D721Med (cell line): Measurements from ENCODE around the gene SLC49A3.
"Not testable (repeated sequence)": the region's sequence is repeated elsewhere in the genome, so short reads cannot be mapped to it uniquely, and the experiment has no call there.

Experiments
- DNase-seq: peaks from one replicate; pipeline ENCODE4 v3.0.0; 2011; ENCODE audit warnings: low spot score; ENCODE audit not compliant: insufficient read length
- FAIRE-seq: peaks from 2 replicates; lab custom pipeline; 2011; peaks lifted over from hg19 to GRCh38; lab: Jason Lieb, UNC
- TF ChIP-seq, protein P1 (sequence below): IDR thresholded peaks from 2 replicates; pipeline ENCODE4 v1.5.1; 2012; ENCODE audit warnings: mild to moderate bottlenecking, control low read depth; ENCODE audit not compliant: insufficient read depth; ENCODE audit errors: missing control alignments

Gene SLC49A3

DNA sequence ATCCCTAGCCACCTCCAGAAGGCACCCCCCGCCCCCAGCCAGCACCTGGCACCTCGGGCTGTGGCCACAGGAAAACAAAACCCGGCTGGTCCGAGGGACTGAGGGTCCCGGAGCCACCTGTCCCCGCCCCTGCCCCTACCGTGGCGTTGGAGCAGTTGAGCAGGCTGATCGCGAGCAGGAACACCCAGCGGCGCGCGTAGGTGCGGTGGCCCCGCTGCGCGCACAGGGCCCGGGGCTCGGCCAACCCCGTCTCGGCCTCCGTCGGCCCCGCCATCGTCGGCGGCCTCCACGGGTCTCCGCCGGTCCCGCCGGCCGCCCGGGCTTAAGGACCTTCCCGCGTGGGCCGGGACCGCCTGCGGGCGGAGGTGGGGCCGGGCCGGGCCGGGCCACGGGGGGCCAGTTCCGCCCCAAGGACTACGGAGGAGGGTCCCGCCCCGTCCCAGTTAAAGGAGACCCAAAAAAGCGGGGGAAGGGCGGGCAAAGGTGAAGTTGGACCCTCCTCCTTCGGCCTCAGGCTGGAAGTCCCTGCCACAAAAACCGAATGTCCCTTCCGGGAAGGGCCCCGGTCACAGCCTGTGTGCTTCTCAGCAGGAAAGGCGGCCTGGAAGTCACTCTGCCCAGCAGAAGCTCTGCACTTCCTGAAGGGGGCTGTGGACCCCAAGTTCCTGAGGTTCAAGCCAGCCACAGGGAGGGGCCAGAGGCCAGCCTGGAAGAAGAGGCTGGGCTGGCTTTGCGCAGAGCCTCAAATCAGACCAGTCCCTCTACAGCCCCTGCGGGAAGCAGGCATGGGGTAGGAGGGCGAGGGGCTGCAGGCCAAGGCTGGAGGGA, at the start of gene SLC49A3:
Gene SLC49A3 (minus strand): TSS at position 298 of the 828 bp plus-strand sequence. CDS start 24 bp downstream, at position 274.
- DNase-seq (no peak), FAIRE-seq (no peak)
- TF ChIP-seq, protein P1, sequence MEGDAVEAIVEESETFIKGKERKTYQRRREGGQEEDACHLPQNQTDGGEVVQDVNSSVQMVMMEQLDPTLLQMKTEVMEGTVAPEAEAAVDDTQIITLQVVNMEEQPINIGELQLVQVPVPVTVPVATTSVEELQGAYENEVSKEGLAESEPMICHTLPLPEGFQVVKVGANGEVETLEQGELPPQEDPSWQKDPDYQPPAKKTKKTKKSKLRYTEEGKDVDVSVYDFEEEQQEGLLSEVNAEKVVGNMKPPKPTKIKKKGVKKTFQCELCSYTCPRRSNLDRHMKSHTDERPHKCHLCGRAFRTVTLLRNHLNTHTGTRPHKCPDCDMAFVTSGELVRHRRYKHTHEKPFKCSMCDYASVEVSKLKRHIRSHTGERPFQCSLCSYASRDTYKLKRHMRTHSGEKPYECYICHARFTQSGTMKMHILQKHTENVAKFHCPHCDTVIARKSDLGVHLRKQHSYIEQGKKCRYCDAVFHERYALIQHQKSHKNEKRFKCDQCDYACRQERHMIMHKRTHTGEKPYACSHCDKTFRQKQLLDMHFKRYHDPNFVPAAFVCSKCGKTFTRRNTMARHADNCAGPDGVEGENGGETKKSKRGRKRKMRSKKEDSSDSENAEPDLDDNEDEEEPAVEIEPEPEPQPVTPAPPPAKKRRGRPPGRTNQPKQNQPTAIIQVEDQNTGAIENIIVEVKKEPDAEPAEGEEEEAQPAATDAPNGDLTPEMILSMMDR, result no peak

DNA sequence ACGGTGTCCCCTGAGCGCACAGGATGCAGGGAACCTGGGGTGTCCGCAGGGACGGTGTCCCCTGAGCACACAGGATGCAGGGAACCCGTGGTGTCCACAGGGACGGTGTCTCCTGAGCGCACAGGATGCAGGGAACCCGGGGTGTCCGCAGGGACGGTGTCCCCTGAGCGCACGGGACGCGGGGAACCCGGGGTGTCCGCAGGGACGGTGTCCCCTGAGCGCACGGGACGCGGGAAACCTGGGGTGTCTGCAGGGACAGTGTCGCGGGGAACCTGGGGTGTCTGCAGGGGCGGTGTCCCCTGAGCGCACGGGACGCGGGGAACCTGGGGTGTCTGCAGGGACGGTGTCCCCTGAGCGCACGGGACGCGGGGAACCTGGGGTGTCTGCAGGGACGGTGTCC, 47.6 kb upstream of the SLC49A3 start:
- not testable (repeated sequence) for FAIRE-seq, DNase-seq

DNA sequence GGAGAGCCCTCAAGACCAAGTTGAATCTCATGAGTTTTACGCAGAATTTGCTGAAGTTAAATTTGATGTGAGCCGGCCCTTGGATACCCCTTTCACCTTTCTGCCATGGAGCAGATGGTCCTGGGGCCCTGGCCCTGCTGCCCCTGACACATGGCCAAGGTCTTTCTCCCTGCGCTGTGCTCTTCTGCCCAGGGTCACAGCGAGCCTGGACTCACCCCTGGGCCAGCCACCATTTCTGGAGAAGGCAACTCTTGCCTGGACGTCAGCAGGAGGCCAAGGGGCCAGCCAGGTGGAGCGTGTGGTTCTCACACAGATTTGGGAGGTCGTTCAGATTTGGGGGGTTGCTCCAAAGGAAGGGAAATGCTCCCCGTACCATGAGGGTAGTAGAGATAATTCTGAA, 46.6 kb upstream of the SLC49A3 start:
- DNase-seq (no peak), FAIRE-seq (no peak)
- TF ChIP-seq, protein P1, result no peak

DNA sequence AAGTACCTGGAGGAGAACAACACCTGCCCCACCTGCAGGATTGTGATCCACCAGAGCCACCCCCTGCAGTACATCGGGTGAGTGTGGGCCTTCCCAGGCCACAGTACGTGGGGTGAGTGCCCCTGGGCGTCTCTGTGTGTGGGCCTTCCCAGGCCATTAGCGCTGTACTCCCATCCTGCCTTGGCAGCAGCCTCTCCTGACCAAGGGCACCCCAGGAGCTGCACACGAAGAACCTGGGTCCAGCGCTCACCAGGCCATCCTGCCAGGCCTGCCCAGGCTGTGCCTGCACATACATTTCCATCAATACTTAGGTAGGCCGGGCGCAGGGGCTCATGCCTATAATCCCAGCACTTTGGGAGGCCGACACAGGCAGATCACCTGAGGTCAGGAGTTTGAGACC, 46.0 kb upstream of the SLC49A3 start:
- no peak for FAIRE-seq
- TF ChIP-seq, protein P1, result no peak
- no peak for DNase-seq

DNA sequence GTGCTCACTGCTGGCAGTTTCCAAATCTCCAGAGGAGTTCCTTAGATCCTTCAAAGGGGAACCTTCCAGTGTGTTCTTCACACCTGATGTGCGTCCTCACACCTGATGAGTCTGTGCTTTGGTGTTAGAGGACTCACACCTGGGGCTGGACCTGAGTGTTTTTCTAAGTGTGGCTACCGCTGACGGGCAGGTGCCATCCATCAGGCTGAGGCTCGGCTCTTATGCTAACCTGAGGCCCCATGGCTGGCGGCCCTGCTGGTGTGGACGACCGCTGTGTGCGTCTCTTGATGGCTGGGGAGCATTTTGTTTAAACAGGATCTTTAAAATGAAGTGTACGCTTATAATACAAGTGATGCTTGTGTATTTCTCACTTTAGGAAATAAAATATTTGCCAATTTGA, 45.1 kb upstream of the SLC49A3 start:
- no peak for FAIRE-seq
- no peak for DNase-seq
- TF ChIP-seq, protein P1, result no peak

DNA sequence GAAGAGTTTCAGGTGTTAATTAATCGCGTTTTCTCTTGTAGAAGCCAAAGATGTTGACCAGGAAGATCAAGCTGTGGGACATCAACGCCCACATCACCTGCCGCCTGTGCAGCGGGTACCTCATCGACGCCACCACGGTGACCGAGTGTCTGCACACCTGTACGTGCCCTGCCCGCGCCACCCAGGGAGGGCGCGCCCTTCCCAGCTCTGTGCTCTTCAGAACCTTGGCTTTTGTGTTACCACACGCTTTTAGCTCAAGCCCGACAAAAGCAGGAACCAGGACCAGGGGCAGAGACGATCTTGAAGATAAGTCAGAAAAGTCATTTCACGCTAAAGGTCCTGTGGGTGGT, 44.7 kb upstream of the SLC49A3 start:
- TF ChIP-seq, protein P1, result no peak
- DNase-seq, result no peak
- no peak for FAIRE-seq

DNA sequence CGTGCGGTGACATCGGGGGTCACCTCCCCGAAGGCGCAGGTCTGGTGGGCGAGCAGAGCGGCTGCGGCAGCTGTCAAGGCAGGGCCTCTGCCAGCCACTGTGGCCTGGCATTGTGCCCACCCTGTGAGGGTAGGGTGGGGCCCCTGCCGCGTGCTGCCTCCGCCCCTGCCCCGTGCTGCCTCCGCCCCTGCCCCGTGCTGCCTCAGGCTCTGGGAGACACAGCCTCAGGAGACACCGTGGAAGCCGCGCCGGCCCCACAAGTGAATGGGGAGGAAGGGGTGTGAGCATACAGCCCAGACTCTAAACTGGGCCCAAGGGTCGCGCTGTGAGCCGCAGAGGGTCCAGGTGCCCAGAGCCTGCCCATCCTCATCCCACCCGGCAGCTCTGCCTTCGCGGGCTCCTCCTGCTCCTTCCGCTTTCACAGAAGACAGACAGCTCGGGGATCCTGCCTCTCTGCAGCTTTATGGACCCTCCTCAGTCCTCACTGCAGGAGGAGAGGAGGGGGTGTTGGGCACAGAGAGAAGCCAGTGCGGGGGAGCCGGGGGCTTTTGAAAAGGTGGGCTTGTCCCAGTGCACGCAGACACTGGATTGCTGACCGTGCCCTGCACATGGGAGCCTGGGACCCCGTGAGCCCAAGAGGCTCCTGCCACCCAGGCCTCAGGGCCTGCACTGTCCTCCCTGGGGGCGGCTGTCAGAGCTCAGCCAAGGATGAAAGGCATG, 44.1 kb upstream of the SLC49A3 start:
- DNase-seq (no peak), FAIRE-seq (no peak)
- TF ChIP-seq, protein P1, result no peak
